Upper lobe of left lung (tissue), 4 donors: ENCODE results near the gene STK25.

ENCODE experiments used
- CTCF ChIP-seq, 6 experiments: fragments of 450-650 bp in 4 of 6; fragments of 200-600 bp in 2 of 6; sonication (generic) in 2 of 6; IDR thresholded peaks; one replicate each; pipeline ENCODE4 v1.5.1; 2016 to 2019; ENCODE audit warnings: antibody characterized with exemption in 6 of 6
- EP300 ChIP-seq, 4 donors: sonication (generic); formaldehyde crosslinking; IDR thresholded peaks; one replicate each; pipeline ENCODE4 v1.5.1; 2017; ENCODE audit warnings: antibody characterized with exemption in 4 of 4, control low read depth in 2 of 4
- POLR2A ChIP-seq, 4 donors: fragments of 450-650 bp; IDR thresholded peaks; one replicate each; pipeline ENCODE4 v1.5.1; 2016 to 2017; ENCODE audit warnings: antibody characterized with exemption in 4 of 4, mild to moderate bottlenecking in 2 of 4

- TF ChIP-seq POLR2A (IDR thresholded peaks at IDR 0.05) (no peak), CTCF (IDR thresholded peaks at IDR 0.05) (no peak), EP300 (IDR thresholded peaks at IDR 0.05) (no peak)
Observed at GRCh38 chr2:241483305-241483704, 25.1 kb downstream of the STK25 start.
